HG02763 (cell line): ENCODE data around the gene C16orf86.

ENCODE experiments used
- ATAC-seq: cut with Tn5 transposase; IDR thresholded peaks from one replicate; pipeline ENCODE4 v1.9.1; 2021; ENCODE audit warnings: mild to moderate bottlenecking, moderate library complexity; ENCODE audit not compliant: unreplicated experiment

The C16orf86 gene, protein sequence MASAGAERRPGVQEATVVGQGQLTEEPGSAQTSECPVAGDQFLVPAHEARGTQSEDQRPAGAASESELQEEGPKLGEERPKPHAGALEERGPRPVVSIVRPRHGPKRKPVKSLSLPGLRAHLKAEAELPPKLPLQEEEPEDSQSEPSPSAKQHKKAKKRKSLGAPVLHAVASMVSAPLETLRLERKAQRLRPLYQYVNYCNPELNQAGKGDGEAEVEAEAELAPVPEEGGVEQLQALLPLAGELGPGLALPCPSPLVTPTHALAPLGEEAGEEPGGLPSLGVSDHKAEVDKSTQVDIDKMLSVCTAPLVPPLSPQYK

DNA sequence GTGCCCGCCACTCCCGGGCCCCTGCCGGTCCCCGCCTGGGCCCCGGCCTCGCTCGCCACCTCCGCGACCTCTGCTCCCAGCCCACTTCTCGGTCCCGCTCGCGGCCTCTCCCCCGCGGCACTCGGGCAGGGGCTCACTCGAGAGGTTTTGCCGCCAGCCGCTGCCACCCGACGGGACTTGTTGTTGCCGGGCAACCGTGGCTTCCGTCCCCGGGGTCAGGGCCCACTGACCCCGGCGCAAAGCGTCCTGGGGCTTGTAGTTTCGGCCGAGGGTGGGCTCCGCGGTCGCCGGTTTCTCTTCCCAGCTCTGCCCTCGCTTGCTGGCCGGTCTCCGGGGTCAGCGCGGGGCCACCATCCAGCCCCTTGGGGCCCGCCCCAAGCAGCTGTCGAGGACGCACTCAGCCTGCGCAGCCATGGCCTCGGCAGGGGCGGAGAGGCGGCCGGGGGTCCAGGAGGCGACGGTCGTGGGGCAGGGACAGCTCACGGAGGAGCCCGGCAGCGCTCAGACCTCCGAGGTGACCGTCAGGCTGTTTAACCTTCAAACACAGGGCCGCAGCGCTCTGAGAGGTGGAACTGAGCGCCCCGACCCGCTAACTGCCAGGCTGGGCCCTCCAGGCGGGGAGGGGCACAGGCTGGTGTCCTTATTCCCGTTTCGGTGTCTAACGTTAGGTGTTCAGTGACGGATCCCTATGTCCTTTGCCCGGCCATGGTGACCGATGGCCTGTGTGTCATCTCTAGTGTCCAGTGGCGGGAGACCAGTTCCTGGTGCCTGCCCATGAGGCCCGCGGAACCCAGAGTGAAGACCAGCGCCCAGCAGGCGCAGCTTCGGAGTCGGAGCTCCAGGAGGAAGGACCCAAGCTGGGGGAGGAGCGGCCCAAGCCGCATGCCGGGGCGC, at the start of gene C16orf86, which contains the start of gene ENKD1:
TSS of gene C16orf86 (plus strand) at position 256 of the 894 bp plus-strand sequence. CDS start at position 413, 157 bp downstream.
TSS of gene ENKD1 (minus strand) at position 192 of the 894 bp plus-strand sequence. CDS start 308 bp downstream, outside the sequence.
- ATAC-seq: peak; percentile 54

DNA sequence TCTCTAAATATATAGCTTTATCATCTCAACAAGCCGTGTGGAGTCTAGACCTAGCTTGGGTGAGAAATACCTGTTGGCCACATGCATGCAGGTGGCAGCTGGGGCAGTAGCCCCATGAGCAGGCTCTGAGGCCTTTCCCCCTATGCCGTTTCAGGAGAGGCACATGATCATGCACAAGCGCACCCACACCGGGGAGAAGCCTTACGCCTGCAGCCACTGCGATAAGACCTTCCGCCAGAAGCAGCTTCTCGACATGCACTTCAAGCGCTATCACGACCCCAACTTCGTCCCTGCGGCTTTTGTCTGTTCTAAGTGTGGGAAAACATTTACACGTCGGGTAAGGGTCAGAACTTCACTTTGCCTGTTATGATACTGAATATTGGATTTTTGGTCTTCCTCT, 38.4 kb upstream of the C16orf86 start:
- no peak for ATAC-seq

DNA sequence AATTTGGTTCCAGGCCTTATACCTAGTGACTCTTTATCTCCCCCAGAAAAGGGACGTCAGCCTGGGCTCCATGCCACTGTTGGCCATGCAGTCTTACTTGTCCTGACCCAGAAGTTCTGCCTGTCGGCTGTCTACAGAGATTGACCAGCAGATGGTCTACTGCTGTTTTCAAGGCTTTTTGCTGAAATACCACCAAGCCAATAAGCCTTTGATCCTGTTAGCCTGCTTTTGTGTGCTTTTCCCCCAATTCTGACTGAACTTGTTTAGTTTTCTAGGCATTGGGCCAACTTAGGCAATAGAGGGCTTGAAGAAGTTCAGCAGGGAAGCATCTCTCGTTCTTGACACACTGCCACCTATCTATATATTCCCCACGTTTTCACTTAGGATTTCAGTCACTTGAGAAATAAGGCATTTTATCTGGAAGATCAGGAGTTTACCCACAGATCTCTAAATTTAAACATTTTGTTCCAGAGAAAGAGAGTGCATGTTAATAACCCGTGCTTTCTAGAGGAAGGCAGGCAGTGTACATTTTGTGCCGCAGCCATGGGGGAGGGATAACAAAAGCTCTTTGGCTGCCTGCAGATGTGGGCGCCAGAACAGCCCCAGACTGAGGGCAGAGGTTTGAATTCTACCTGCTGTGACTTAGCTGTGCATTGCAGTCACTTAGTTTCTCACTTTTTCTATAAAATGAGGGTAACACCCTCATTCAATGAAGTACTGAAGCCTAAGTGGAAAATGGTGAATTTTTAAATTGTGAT, 34.0 kb upstream of the C16orf86 start:
- no peak for ATAC-seq

DNA sequence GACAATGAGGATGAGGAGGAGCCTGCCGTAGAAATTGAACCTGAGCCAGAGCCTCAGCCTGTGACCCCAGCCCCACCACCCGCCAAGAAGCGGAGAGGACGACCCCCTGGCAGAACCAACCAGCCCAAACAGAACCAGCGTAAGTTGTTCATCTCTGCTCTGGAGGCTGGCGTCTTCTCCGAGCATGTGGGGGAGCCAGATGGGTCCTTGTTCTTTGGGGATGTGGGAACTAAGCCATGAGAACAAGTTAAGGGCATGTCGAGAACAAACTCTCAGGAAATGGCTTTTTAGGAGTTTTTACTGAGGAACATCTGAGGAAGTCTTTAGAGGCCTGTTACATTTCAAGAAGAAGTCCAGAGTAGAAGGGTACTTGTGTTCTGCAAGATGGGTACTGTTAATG, 29.9 kb upstream of the C16orf86 start:
- ATAC-seq: no peak

- ATAC-seq: no peak
Measured at GRCh38 chr16:67637625-67638024, 29.0 kb upstream of the C16orf86 start.

GRCh38 chr16:67641779-67642708, 24.6 kb upstream of the C16orf86 start:
- no peak for ATAC-seq

GRCh38 chr16:67644038-67644437, 22.6 kb upstream of the C16orf86 start:
- no peak for ATAC-seq

- no peak for ATAC-seq
Measured at GRCh38 chr16:67645397-67646121, 21.1 kb upstream of the C16orf86 start.

GRCh38 chr16:67647111-67647651, 19.4 kb upstream of the C16orf86 start:
- no peak for ATAC-seq

GRCh38 chr16:67647681-67648080, 18.9 kb upstream of the C16orf86 start:
- ATAC-seq: no peak

DNA sequence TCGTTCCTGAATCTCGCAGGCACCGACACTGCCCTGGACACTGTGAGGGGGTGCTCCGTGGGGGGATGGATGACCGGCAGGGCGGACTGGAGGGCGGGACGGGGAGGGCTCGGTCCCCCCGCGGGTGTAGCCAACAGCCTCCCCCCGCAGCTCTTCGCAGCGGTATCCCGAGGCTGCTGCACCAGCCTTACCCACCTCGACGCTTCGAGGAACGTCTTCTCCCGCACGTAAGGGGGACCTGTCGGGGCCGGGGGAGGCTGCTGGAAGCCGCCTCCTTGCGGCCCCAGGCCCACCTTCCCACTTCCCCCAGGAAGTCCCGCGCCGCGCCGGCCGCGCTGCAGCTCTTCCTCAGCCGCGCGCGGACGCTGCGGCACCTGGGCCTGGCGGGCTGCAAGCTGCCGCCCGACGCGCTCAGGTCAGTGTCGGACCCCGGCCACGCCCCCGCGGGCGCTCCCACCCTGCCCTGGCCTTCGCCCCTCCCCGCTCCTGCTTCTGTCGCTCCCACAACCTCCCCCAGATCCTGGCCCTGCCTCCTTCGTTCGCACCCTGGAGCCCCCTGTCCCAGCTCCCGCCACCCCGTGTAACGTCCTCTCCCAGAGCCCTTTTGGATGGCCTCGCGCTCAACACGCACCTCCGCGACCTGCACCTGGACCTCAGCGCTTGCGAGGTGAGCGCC, 18.4 kb upstream of the C16orf86 start:
- no peak for ATAC-seq

DNA sequence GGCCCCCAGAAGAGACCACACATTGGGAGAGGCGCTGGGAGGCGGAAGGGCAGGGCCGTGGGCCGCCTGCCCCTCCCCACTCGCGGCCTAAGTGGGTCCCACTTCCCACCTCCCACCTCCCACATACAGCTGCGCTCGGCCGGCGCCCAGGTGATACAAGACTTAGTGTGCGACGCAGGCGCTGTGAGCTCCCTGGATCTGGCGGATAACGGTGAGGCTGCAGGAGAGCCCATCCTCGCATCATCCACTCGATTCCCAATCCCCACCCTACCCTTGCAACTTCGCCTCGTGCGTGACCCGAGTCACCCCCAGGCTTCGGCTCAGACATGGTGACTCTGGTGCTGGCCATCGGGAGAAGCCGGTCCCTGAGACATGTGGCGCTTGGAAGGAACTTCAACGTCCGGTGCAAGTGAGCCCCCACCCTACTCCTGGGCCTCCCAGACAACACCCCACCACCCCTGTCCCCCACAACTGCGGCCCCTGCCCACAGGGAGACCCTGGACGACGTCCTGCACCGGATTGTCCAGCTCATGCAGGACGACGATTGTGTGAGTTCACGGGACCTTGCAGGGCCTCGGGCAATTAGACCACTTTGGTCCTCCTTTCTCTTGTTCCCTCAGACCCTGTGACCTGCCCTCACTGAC, 17.7 kb upstream of the C16orf86 start:
- no peak for ATAC-seq

GRCh38 chr16:67649494-67649931, 17.1 kb upstream of the C16orf86 start:
- no peak for ATAC-seq

- no peak for ATAC-seq
Measured at GRCh38 chr16:67650023-67650422, 16.6 kb upstream of the C16orf86 start.

GRCh38 chr16:67651039-67651438, 15.6 kb upstream of the C16orf86 start:
- ATAC-seq: no peak

- ATAC-seq: no peak
Measured at GRCh38 chr16:67651847-67652246, 14.8 kb upstream of the C16orf86 start.

- no peak for ATAC-seq
Measured at GRCh38 chr16:67652578-67653127, 14.0 kb upstream of the C16orf86 start.
